ENCODE results near the gene ZC3H7A.

DNA sequence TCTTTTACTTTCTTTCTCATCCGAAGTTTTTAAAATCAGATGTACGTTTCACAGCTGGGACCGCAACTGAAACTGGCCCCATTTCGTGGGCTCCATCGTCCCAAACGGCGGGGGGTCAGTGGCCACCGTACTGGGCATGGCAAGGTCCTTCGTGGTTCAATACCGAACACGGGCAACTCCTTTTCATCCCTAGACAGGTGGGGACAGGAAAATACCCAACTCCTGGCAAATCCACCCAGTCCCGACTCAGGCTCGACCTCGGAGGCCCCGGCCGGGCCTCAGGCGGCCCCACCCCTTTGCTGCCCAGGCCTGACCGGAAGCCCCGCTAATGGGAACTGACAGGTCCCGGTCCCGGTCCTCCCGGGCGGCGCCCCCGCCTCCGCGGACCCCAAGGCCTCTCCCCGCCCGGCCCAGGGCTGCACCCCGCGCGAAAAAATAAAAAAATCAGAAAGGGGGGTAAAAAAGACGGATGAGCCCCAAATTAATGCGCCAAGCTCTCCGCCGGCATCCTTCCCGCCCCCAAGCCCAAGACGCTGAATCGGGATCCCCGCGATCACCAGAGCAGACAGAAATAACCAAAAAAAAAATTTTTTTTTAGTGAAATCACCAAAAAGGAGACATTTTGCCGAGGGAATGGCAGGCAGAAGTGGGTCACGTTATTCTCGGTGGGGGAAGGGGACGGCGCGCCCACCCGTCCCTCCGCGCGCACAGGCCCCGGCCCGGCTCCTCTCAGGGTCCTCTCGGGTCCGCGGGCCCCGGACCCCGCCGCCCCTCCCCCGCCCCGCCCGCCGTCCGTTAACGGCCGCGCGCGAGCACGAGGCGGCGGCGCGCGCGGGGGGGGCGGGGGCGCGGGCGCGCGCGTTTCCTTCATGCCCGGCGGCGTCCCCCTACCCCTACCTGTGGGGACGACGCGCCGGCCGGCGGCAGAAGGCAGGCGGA, 562 bp downstream of the ZC3H7A start:
- TF ChIP-seq SP1 (IDR thresholded peaks at IDR 0.05) (no peak), BHLHE40 (IDR thresholded peaks at IDR 0.05; ENCODE audit: borderline replicate concordance) (no peak), FOXA1 (IDR thresholded peaks at IDR 0.05) (no peak), TARDBP (IDR thresholded peaks at IDR 0.05) (no peak)

Data from HEK293T (cell line).